ENCODE results near the gene TACC2. TPM values are rescaled to one million over a fixed set of nuclear protein-coding genes. Genes with fewer than 3 reads are reported as not detected.

TACC2 gene
- total RNA-seq, 2 experiments from 2014 or later = not detected

GRCh38 chr10:122113945-122114747 lies 125.2 kb downstream of the TACC2 start:
- Mint-ChIP-seq H3K9me3 (no peaks in the 10 kb centered on the region), H3K27ac (no peak overlapping the region), H3K36me3 (ENCODE audit: low read depth) (no peaks in the 10 kb centered on the region), H3K4me3 (no peak overlapping the region), H3K4me1 (ENCODE audit: low read depth) (no peaks in the 10 kb centered on the region), H3K27me3 (peaks cover 76% of the 10 kb centered on the region)
- Histone ChIP-seq H3K9me3 (ENCODE audit: control insufficient read depth in 1 of 2, insufficient read depth in 1 of 2, low read length in 2 of 2) (no peaks in the 10 kb centered on the region), H3K27me3 (ENCODE audit: control insufficient read depth in 1 of 2, insufficient read depth in 2 of 2, low read length in 2 of 2) (peaks cover 24 to 27% of the 10 kb centered on the region in 2 experiments), H3K4me3 (ENCODE audit: low read length) (no peak overlapping the region), H3K27ac (ENCODE audit: low read depth in 1 of 2, low read length in 2 of 2) (no peak overlapping the region), H3K4me1 (ENCODE audit: insufficient read depth, low read length) (no peaks in the 10 kb centered on the region), H3K36me3 (ENCODE audit: insufficient read depth, low read length) (no peaks in the 10 kb centered on the region)
- CTCF ChIA-PET = no interaction called here
- ATAC-seq (ENCODE audit: poor library complexity) (no peak), DNase-seq (no peak)
- intact Hi-C loops (cut with DNase I, micrococcal nuclease) = no loop called here
- no peak for TF ChIP-seq CTCF (IDR thresholded peaks at IDR 0.05)
- POLR2A ChIA-PET = interaction anchor here (0.7 kb wide), 1 partner anchor 16 kb away, joined by 3 read pairs; no protein-coding TSS in a partner anchor

- no peaks in the 10 kb centered on the region for H3K9me3 Mint-ChIP-seq
- intact Hi-C loops (cut with DNase I, micrococcal nuclease) = no loop called here
- TF ChIP-seq CTCF (IDR thresholded peaks at IDR 0.05) = no peak
- Histone ChIP-seq H3K4me1 (ENCODE audit: insufficient read depth, low read length) (no peaks in the 10 kb centered on the region), H3K27ac (ENCODE audit: low read depth in 1 of 2, low read length in 2 of 2) (no peak overlapping the region), H3K27me3 (ENCODE audit: control insufficient read depth in 1 of 2, insufficient read depth in 2 of 2, low read length in 2 of 2) (peaks cover 22 to 27% of the 10 kb centered on the region in 2 experiments), H3K9me3 (ENCODE audit: control insufficient read depth in 1 of 2, insufficient read depth in 1 of 2, low read length in 2 of 2) (no peaks in the 10 kb centered on the region), H3K36me3 (ENCODE audit: insufficient read depth, low read length) (no peaks in the 10 kb centered on the region), H3K4me3 (ENCODE audit: low read length) (no peak overlapping the region)
- CTCF ChIA-PET = no interaction called here
- no peak overlapping the region for H3K4me3 Mint-ChIP-seq
- H3K27ac Mint-ChIP-seq = no peak overlapping the region
- POLR2A ChIA-PET = no interaction called here
- H3K4me1 Mint-ChIP-seq (ENCODE audit: low read depth) = no peaks in the 10 kb centered on the region
- no peaks in the 10 kb centered on the region for H3K36me3 Mint-ChIP-seq (ENCODE audit: low read depth)
- no peak for ATAC-seq (ENCODE audit: poor library complexity)
- DNase-seq = no peak
- peaks cover 62% of the 10 kb centered on the region for H3K27me3 Mint-ChIP-seq
Observed at GRCh38 chr10:122115874-122116273, 126.9 kb downstream of the TACC2 start.

- Histone ChIP-seq H3K27ac (ENCODE audit: low read depth in 1 of 2, low read length in 2 of 2) (no peak overlapping the region), H3K9me3 (ENCODE audit: control insufficient read depth in 1 of 2, insufficient read depth in 1 of 2, low read length in 2 of 2) (no peaks in the 10 kb centered on the region), H3K4me1 (ENCODE audit: insufficient read depth, low read length) (no peaks in the 10 kb centered on the region), H3K4me3 (ENCODE audit: low read length) (no peak overlapping the region), H3K27me3 (ENCODE audit: control insufficient read depth in 1 of 2, insufficient read depth in 2 of 2, low read length in 2 of 2) (peaks cover 22 to 27% of the 10 kb centered on the region in 2 experiments), H3K36me3 (ENCODE audit: insufficient read depth, low read length) (no peaks in the 10 kb centered on the region)
- no peak overlapping the region for H3K4me3 Mint-ChIP-seq
- H3K36me3 Mint-ChIP-seq (ENCODE audit: low read depth) = no peaks in the 10 kb centered on the region
- DNase-seq (no peak), ATAC-seq (ENCODE audit: poor library complexity) (no peak)
- POLR2A ChIA-PET = no interaction called here
- CTCF ChIA-PET = no interaction called here
- H3K27ac Mint-ChIP-seq = no peak overlapping the region
- H3K4me1 Mint-ChIP-seq (ENCODE audit: low read depth) = no peaks in the 10 kb centered on the region
- peaks cover 57% of the 10 kb centered on the region for H3K27me3 Mint-ChIP-seq
- no peaks in the 10 kb centered on the region for H3K9me3 Mint-ChIP-seq
- no peak for TF ChIP-seq CTCF (IDR thresholded peaks at IDR 0.05)
- intact Hi-C loops (cut with DNase I, micrococcal nuclease) = no loop called here
Observed at GRCh38 chr10:122116331-122116730, 127.4 kb downstream of the TACC2 start.
